Neural cell (in vitro differentiated cells): Measurements from ENCODE around the gene NNT. TPM values are rescaled to one million over a fixed set of nuclear protein-coding genes. Genes with fewer than 3 reads are reported as not detected.

Experiments
- H2AFZ ChIP-seq: fragments of 200-600, 300-800 bp; sonication (generic), shearing (Covaris generic); 2 replicates; pipeline ENCODE4 v1.6.0; 2014; ENCODE audit warnings: low read depth, mild to moderate bottlenecking, antibody characterized with exemption, low read length, moderate library complexity
- H3F3A ChIP-seq: fragments of 200-600 bp; shearing (Covaris generic); 2 replicates; pipeline ENCODE4 v1.6.1; 2016; ENCODE audit warnings: mild to moderate bottlenecking, moderate library complexity, mixed read lengths, antibody characterized with exemption, low read length; ENCODE audit not compliant: insufficient read depth, poor library complexity, severe bottlenecking
- H3K27ac ChIP-seq: fragments of 200-600, 300-800 bp; sonication (generic), shearing (Covaris generic); 2 replicates; pipeline ENCODE4 v1.5.1; 2014; ENCODE audit warnings: mild to moderate bottlenecking, low read length, moderate library complexity
- H3K27me3 ChIP-seq: fragments of 300-800, 200-600 bp; sonication (generic), shearing (Covaris generic); 2 replicates; pipeline ENCODE4 v1.6.0; 2014; ENCODE audit warnings: mild to moderate bottlenecking, low read depth, low read length, moderate library complexity; ENCODE audit not compliant: insufficient read depth
- H3K36me3 ChIP-seq: fragments of 300-800, 200-600 bp; sonication (generic), shearing (Covaris generic); 2 replicates; pipeline ENCODE4 v1.5.1; 2014; ENCODE audit warnings: mild to moderate bottlenecking, antibody characterized with exemption, low read length, moderate library complexity; ENCODE audit not compliant: insufficient read depth
- H3K4me2 ChIP-seq: fragments of 300-800, 200-600 bp; sonication (generic), shearing (Covaris generic); 2 replicates; pipeline ENCODE4 v1.6.0; 2014; ENCODE audit warnings: mild to moderate bottlenecking, low read length
- H3K4me3 ChIP-seq: fragments of 300-800, 200-600 bp; sonication (generic), shearing (Covaris generic); 2 replicates; pipeline ENCODE4 v1.5.1; 2014; ENCODE audit warnings: mild to moderate bottlenecking, low read length, moderate library complexity
- H3K79me2 ChIP-seq: fragments of 200-600 bp; shearing (Covaris generic); replicated peaks from 2 replicates; pipeline ENCODE4 v1.6.0; 2014; ENCODE audit warnings: mild to moderate bottlenecking, low read length, moderate library complexity; ENCODE audit not compliant: insufficient read depth
- H3K9ac ChIP-seq: fragments of 300-800, 200-600 bp; sonication (generic), shearing (Covaris generic); 2 replicates; pipeline ENCODE4 v1.6.1; 2016; ENCODE audit warnings: mild to moderate bottlenecking, low read length, mixed read lengths
- H3K9me2 ChIP-seq: fragments of 200-600 bp; shearing (Covaris generic); 2 replicates; pipeline ENCODE4 v1.6.1; 2016; ENCODE audit warnings: mild to moderate bottlenecking, low read length, mixed read lengths; ENCODE audit not compliant: insufficient read depth
- H3K9me3 ChIP-seq: fragments of 200-600, 300-800 bp; sonication (generic), shearing (Covaris generic); 2 replicates; pipeline ENCODE4 v1.6.1; 2016; ENCODE audit warnings: mild to moderate bottlenecking, mixed run types, low read length, moderate library complexity, mixed read lengths
- H4K20me1 ChIP-seq: fragments of 200-600 bp; shearing (Covaris generic); 2 replicates; pipeline ENCODE4 v1.6.1; 2016; ENCODE audit warnings: mild to moderate bottlenecking, mixed run types; ENCODE audit not compliant: insufficient read depth
- CTCF ChIP-seq: fragments of 450-650 bp; IDR thresholded peaks from 2 replicates; pipeline ENCODE4 v1.5.1; 2014; ENCODE audit warnings: antibody characterized with exemption, mild to moderate bottlenecking, moderate library complexity; ENCODE audit not compliant: poor library complexity, severe bottlenecking
- EZH2 ChIP-seq: fragments of 200-600, 300-800 bp; shearing (Covaris generic), sonication (generic); IDR thresholded peaks from 2 replicates; pipeline ENCODE4 v1.6.1; 2014; ENCODE audit warnings: antibody characterized with exemption, low read length, borderline replicate concordance, mild to moderate bottlenecking; ENCODE audit not compliant: insufficient read depth, poor library complexity, severe bottlenecking
- MXI1 ChIP-seq: fragments of 450-650 bp; conservative IDR thresholded peaks from 2 replicates; pipeline ENCODE4 v1.6.1; 2014; ENCODE audit warnings: antibody characterized with exemption, mild to moderate bottlenecking; ENCODE audit not compliant: poor library complexity, severe bottlenecking
- POLR2AphosphoS5 ChIP-seq: IDR thresholded peaks from 2 replicates; pipeline ENCODE4 v1.6.1; 2012
- RAD21 ChIP-seq: fragments of 450-650 bp; conservative IDR thresholded peaks from 2 replicates; pipeline ENCODE4 v1.6.1; 2014; ENCODE audit warnings: antibody characterized with exemption, mild to moderate bottlenecking, moderate library complexity
- SMC3 ChIP-seq: fragments of 450-650 bp; conservative IDR thresholded peaks from 2 replicates; pipeline ENCODE4 v1.6.1; 2014; ENCODE audit warnings: antibody characterized with exemption, mild to moderate bottlenecking, moderate library complexity; ENCODE audit not compliant: poor library complexity
- TAF1 ChIP-seq: IDR thresholded peaks from 2 replicates; pipeline ENCODE4 v1.6.1; 2012; ENCODE audit warnings: low read depth
- polyA plus RNA-seq: library from polyadenylated mRNA; depleted of rRNA; stranded (reverse); fragments of >200 nt; gene quantifications from 2 replicates; pipeline ENCODE4 v1.2.3, GENCODE V29; 2014

NNT gene
- polyA plus RNA-seq, 1 donor from 2014 or later = 120 TPM

DNA sequence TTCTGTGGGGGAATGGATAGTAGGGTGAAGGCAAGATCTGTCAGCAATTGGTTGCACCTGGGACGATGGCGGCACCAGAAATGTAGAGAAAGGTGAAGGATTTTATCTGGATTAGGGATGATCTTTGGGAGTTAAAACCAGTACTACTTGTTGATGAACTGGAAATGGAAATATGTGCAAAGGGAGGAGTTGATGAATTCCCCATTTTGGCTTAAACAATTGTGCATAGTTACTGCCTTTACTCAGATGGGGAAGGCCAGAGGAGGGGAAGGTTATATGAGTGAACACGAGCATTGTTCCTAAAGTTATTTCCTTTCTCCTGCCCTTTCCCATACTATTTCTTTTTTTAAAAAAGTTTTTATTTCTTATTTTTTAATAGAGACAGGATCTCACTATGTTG lies 19.1 kb downstream of the NNT start:
- no peak overlapping the region for H3K9ac ChIP-seq
- no peak overlapping the region for H3K4me2 ChIP-seq
- H3K9me3 ChIP-seq = no peaks in the 10 kb centered on the region
- no peaks in the 10 kb centered on the region for H3K9me2 ChIP-seq
- H3K79me2 ChIP-seq = no peaks in the 10 kb centered on the region
- H2AFZ ChIP-seq = no peak overlapping the region
- no peaks in the 10 kb centered on the region for H3F3A ChIP-seq
- H3K36me3 ChIP-seq = no peaks in the 10 kb centered on the region
- no peaks in the 10 kb centered on the region for H4K20me1 ChIP-seq
- no peak overlapping the region for H3K4me3 ChIP-seq
- no peaks in the 10 kb centered on the region for H3K27me3 ChIP-seq
- TF ChIP-seq EZH2 (no peak), RAD21 (no peak)
- no peak overlapping the region for H3K27ac ChIP-seq

GRCh38 chr5:43623048-43623680 lies 20.2 kb downstream of the NNT start:
- no peaks in the 10 kb centered on the region for H3K9me2 ChIP-seq
- no peaks in the 10 kb centered on the region for H3K9me3 ChIP-seq
- H3K27me3 ChIP-seq = no peaks in the 10 kb centered on the region
- no peak overlapping the region for H3K4me2 ChIP-seq
- no peak overlapping the region for H2AFZ ChIP-seq
- no peaks in the 10 kb centered on the region for H3K79me2 ChIP-seq
- no peaks in the 10 kb centered on the region for H3F3A ChIP-seq
- no peak for TF ChIP-seq TAF1
- TF ChIP-seq POLR2AphosphoS5 = no peak
- TF ChIP-seq RAD21 = no peak
- no peak for TF ChIP-seq SMC3
- TF ChIP-seq CTCF = no peak
- TF ChIP-seq EZH2 = no peak
- no peaks in the 10 kb centered on the region for H3K36me3 ChIP-seq
- no peak overlapping the region for H3K4me3 ChIP-seq
- H4K20me1 ChIP-seq = no peaks in the 10 kb centered on the region
- H3K9ac ChIP-seq = no peak overlapping the region
- no peak overlapping the region for H3K27ac ChIP-seq

DNA sequence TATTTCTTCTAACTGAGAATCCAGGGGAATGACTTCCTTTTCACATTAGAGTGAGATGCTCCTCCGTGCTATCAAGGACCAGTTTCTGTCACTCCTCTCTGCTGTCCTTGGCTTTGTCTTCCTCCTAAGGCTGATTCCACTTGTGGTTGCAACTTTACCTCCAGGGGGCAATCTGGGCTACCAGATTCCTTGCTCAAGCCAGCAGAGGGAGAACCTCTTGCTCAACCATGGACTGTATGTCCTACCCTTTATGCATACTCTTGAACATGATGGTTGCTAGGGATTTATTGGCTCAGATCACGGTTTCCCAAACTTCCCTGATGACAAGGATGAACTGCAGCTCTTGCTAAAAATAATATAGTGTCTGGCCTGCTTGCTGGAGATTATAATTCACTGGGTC lies 24.0 kb downstream of the NNT start:
- H3K9me3 ChIP-seq = no peaks in the 10 kb centered on the region
- no peak for TF ChIP-seq RAD21
- no peak for TF ChIP-seq TAF1
- no peak for TF ChIP-seq EZH2
- TF ChIP-seq CTCF = no peak
- TF ChIP-seq MXI1 = no peak
- no peak overlapping the region for H3K4me3 ChIP-seq
- H4K20me1 ChIP-seq = no peaks in the 10 kb centered on the region
- H2AFZ ChIP-seq = no peak overlapping the region
- no peaks in the 10 kb centered on the region for H3K27me3 ChIP-seq
- no peak overlapping the region for H3K27ac ChIP-seq
- H3F3A ChIP-seq = no peaks in the 10 kb centered on the region
- no peaks in the 10 kb centered on the region for H3K79me2 ChIP-seq
- H3K9ac ChIP-seq = no peak overlapping the region
- no peaks in the 10 kb centered on the region for H3K36me3 ChIP-seq
- H3K4me2 ChIP-seq = no peak overlapping the region
- no peaks in the 10 kb centered on the region for H3K9me2 ChIP-seq
